KOPT-K1 (cell line): ENCODE measurements around the gene U2SURP.

Experiments
- H3K27ac ChIP-seq: fragments of 200-600 bp; sonication (generic); 2 replicates; pipeline ENCODE4 v1.5.1; 2016; ENCODE audit warnings: antibody characterized with exemption, mild to moderate bottlenecking, low read depth, low read length; ENCODE audit not compliant: poor library complexity, severe bottlenecking
- H3K36me3 ChIP-seq: fragments of 200-600 bp; sonication (generic); 2 replicates; pipeline ENCODE4 v1.5.1; 2017; ENCODE audit warnings: antibody characterized with exemption, mild to moderate bottlenecking, low read length, moderate library complexity; ENCODE audit not compliant: insufficient read depth
- H3K9me3 ChIP-seq: fragments of 200-600 bp; sonication (generic); 2 replicates; pipeline ENCODE4 v1.5.1; 2017; ENCODE audit warnings: antibody characterized with exemption, low read length, mild to moderate bottlenecking; ENCODE audit not compliant: insufficient read depth, poor library complexity, severe bottlenecking

Gene U2SURP

GRCh38 chr3:143001369-143002082 lies at the start of gene U2SURP:
Gene U2SURP, plus strand, starts transcription at chr3:143001570. Its CDS starts 59 bp downstream, at chr3:143001629.
- 0 out of 2 replicates have a peak, but pooled peaks cover 10% of the 10 kb centered on the region for H3K36me3 ChIP-seq
- peak within 1 kb of the TSS; percentile 79 for H3K27ac ChIP-seq
- H3K9me3 ChIP-seq: no peaks in the 10 kb centered on the region

- no peaks in the 10 kb centered on the region for H3K36me3 ChIP-seq
- no peaks in the 10 kb centered on the region for H3K9me3 ChIP-seq
- no peak overlapping the region for H3K27ac ChIP-seq
These were observed 49.6 kb upstream of the U2SURP start for GRCh38 chr3:142951794-142952193.

GRCh38 chr3:142952272-142953193 lies 48.8 kb upstream of the U2SURP start:
- Histone ChIP-seq H3K36me3 (no peaks in the 10 kb centered on the region), H3K9me3 (no peaks in the 10 kb centered on the region), H3K27ac (no peak overlapping the region)

GRCh38 chr3:142953443-142953842 lies 47.9 kb upstream of the U2SURP start:
- Histone ChIP-seq H3K9me3 (no peaks in the 10 kb centered on the region), H3K27ac (no peak overlapping the region), H3K36me3 (no peaks in the 10 kb centered on the region)

GRCh38 chr3:142958707-142959106 lies 42.7 kb upstream of the U2SURP start:
- peaks cover 12% of the 10 kb centered on the region for H3K9me3 ChIP-seq
- H3K27ac ChIP-seq: no peak overlapping the region
- H3K36me3 ChIP-seq: no peaks in the 10 kb centered on the region

GRCh38 chr3:142960322-142960850 lies 41.0 kb upstream of the U2SURP start:
- H3K36me3 ChIP-seq: no peaks in the 10 kb centered on the region
- peaks cover 18% of the 10 kb centered on the region for H3K9me3 ChIP-seq
- H3K27ac ChIP-seq: no peak overlapping the region

GRCh38 chr3:142961539-142961938 lies 39.8 kb upstream of the U2SURP start:
- Histone ChIP-seq H3K27ac (no peak overlapping the region), H3K36me3 (no peaks in the 10 kb centered on the region), H3K9me3 (peaks cover 18% of the 10 kb centered on the region)

- H3K36me3 ChIP-seq: no peaks in the 10 kb centered on the region
- H3K27ac ChIP-seq: no peak overlapping the region
- peaks cover 18% of the 10 kb centered on the region for H3K9me3 ChIP-seq
These were observed 39.2 kb upstream of the U2SURP start for GRCh38 chr3:142962175-142962519.

GRCh38 chr3:142962520-142963233 lies 38.7 kb upstream of the U2SURP start:
- Histone ChIP-seq H3K27ac (no peak overlapping the region), H3K9me3 (peaks cover 18% of the 10 kb centered on the region), H3K36me3 (no peaks in the 10 kb centered on the region)

- Histone ChIP-seq H3K36me3 (no peaks in the 10 kb centered on the region), H3K9me3 (peaks cover 18% of the 10 kb centered on the region), H3K27ac (no peak overlapping the region)
These were observed 38.2 kb upstream of the U2SURP start for GRCh38 chr3:142963234-142963515.

- Histone ChIP-seq H3K36me3 (no peaks in the 10 kb centered on the region), H3K27ac (no peak within 1 kb of the TSS), H3K9me3 (peaks cover 18% of the 10 kb centered on the region)
These were observed 37.6 kb upstream of the U2SURP start, which contains the start of gene PAQR9 for GRCh38 chr3:142963516-142964448. Gene PAQR9, minus strand, starts transcription at chr3:142963674. Its CDS starts 338 bp downstream, at chr3:142963336.

GRCh38 chr3:142965581-142965980 lies 35.8 kb upstream of the U2SURP start:
- H3K9me3 ChIP-seq: peaks cover 18% of the 10 kb centered on the region
- no peaks in the 10 kb centered on the region for H3K36me3 ChIP-seq
- H3K27ac ChIP-seq: no peak overlapping the region

- Histone ChIP-seq H3K36me3 (no peaks in the 10 kb centered on the region), H3K27ac (no peak overlapping the region), H3K9me3 (peaks cover 18% of the 10 kb centered on the region)
These were observed 34.6 kb upstream of the U2SURP start for GRCh38 chr3:142966808-142967207.

- H3K27ac ChIP-seq: no peak overlapping the region
- peaks cover 9% of the 10 kb centered on the region for H3K9me3 ChIP-seq
- no peaks in the 10 kb centered on the region for H3K36me3 ChIP-seq
These were observed 32.9 kb upstream of the U2SURP start for GRCh38 chr3:142968319-142969025.
